Neural progenitor cell (in vitro differentiated cells): ENCODE measurements around the gene RFX1. TPM values are rescaled to one million over a fixed set of nuclear protein-coding genes. Genes with fewer than 3 reads are reported as not detected.
"Not testable (repeated sequence)": the region's sequence is repeated elsewhere in the genome, so short reads cannot be mapped to it uniquely, and the experiment has no call there.

Experiments
- DNase-seq: peaks from one replicate; pipeline ENCODE4 v3.0.0-alpha.2; 2016; ENCODE audit warnings: low spot score
- H2AFZ ChIP-seq: fragments of 200-600 bp; sonication (generic); replicated peaks from 2 replicates; pipeline ENCODE4 v1.6.1; 2016; ENCODE audit warnings: antibody characterized with exemption
- H3F3A ChIP-seq: fragments of 200-600 bp; sonication (generic); 2 replicates; pipeline ENCODE4 v1.6.1; 2016; ENCODE audit warnings: antibody characterized with exemption, low read depth
- H3K27ac ChIP-seq: fragments of 200-600 bp; sonication (generic); 2 replicates; pipeline ENCODE4 v1.5.1; 2016; ENCODE audit warnings: mild to moderate bottlenecking
- H3K27me3 ChIP-seq: fragments of 200-600 bp; sonication (generic); 2 replicates; pipeline ENCODE4 v1.6.1; 2016; ENCODE audit warnings: mild to moderate bottlenecking, moderate library complexity
- H3K36me3 ChIP-seq: fragments of 200-600 bp; sonication (generic); 2 replicates; pipeline ENCODE4 v1.5.1; 2016
- H3K4me1 ChIP-seq: fragments of 200-600 bp; sonication (generic); 2 replicates; pipeline ENCODE4 v1.6.1; 2016; ENCODE audit warnings: mixed run types
- H3K4me2 ChIP-seq: fragments of 200-600 bp; sonication (generic); 2 replicates; pipeline ENCODE4 v1.6.1; 2016
- H3K4me3 ChIP-seq: fragments of 200-600 bp; sonication (generic); 2 replicates; pipeline ENCODE4 v1.5.1; 2016
- H3K79me2 ChIP-seq: fragments of 200-600 bp; sonication (generic); 2 replicates; pipeline ENCODE4 v1.6.1; 2016; ENCODE audit warnings: low read depth
- H3K9ac ChIP-seq: fragments of 200-600 bp; sonication (generic); 2 replicates; pipeline ENCODE4 v1.6.1; 2016
- H3K9me3 ChIP-seq: fragments of 200-600 bp; sonication (generic); 2 replicates; pipeline ENCODE4 v1.5.1; 2016; ENCODE audit warnings: low read depth
- H4K20me1 ChIP-seq: fragments of 200-600 bp; sonication (generic); 2 replicates; pipeline ENCODE4 v1.6.1; 2016; ENCODE audit warnings: low read depth
- H3K27ac Mint-ChIP-seq: 3 replicates; pipeline ENCODE4 v1.8.0; 2021; ENCODE audit warnings: mixed read lengths
- H3K27me3 Mint-ChIP-seq: 2 replicates; pipeline ENCODE4 v1.8.0; 2022; ENCODE audit warnings: low read depth, mild to moderate bottlenecking, inconsistent platforms, moderate library complexity, mixed read lengths; ENCODE audit not compliant: insufficient read depth
- H3K36me3 Mint-ChIP-seq: 3 replicates; pipeline ENCODE4 v1.8.0; 2021; ENCODE audit warnings: mixed read lengths
- H3K4me1 Mint-ChIP-seq: 3 replicates; pipeline ENCODE4 v1.8.0; 2021; ENCODE audit warnings: mixed read lengths
- H3K4me3 Mint-ChIP-seq: 3 replicates; pipeline ENCODE4 v1.8.0; 2021; ENCODE audit warnings: mild to moderate bottlenecking, moderate library complexity, mixed read lengths
- H3K9me3 Mint-ChIP-seq: 3 replicates; pipeline ENCODE4 v1.8.0; 2020; ENCODE audit warnings: mixed read lengths
- EZH2 ChIP-seq: fragments of 200-600 bp; sonication (generic); IDR thresholded peaks from 2 replicates; pipeline ENCODE4 v1.6.1; 2017; ENCODE audit warnings: antibody characterized with exemption, mild to moderate bottlenecking, moderate library complexity
- EZH2phosphoT487 ChIP-seq: fragments of 200-600 bp; sonication (generic); IDR thresholded peaks from 2 replicates; pipeline ENCODE4 v1.6.1; 2017; ENCODE audit warnings: antibody characterized with exemption
- total RNA-seq: library from RNA; depleted of rRNA; stranded (reverse); fragments of >200 nt; gene quantifications from 2 replicates; pipeline ENCODE4 v1.2.3, GENCODE V29; 2015; ENCODE audit warnings: low replicate concordance
- TF ChIP-seq, protein P1 (sequence below): fragments of 200-600 bp; sonication (generic); IDR thresholded peaks from 2 replicates; pipeline ENCODE4 v1.5.1; 2017; ENCODE audit warnings: antibody characterized with exemption, mild to moderate bottlenecking

RFX1 gene
- total RNA-seq, 1 donor from 2014 or later = 1.0 TPM

DNA sequence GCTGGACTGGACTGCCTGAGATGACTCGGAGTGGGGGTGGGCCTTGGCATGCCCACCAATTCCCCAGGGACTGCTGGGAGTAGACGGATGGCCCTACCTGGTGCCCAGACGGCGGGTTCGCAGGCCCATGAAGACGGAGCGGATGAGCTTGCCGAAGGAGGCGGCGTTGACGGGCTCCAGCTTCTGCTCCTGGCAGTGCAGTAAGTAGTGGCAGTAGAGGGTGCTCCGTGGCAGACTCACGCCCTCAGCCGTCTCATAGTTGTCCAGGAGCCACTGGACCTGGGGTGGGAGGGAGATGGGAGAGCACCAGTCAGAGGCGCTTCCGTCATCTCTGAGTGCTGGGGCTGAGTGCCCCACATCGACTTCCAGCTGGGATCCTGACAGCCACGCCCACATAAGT, 36.2 kb downstream of the RFX1 start:
- Mint-ChIP-seq H3K9me3 (no peaks in the 10 kb centered on the region), H3K27ac (no peak overlapping the region), H3K27me3 (peaks cover 4% of the 10 kb centered on the region), H3K4me3 (no peak overlapping the region), H3K36me3 (peaks cover 15% of the 10 kb centered on the region), H3K4me1 (peaks cover 8% of the 10 kb centered on the region)
- Histone ChIP-seq H4K20me1 (peaks cover 2% of the 10 kb centered on the region), H3K4me1 (peaks cover 4% of the 10 kb centered on the region), H3F3A (peaks cover 5% of the 10 kb centered on the region), H3K36me3 (no peaks in the 10 kb centered on the region), H3K79me2 (no peaks in the 10 kb centered on the region), H3K27ac (no peak overlapping the region), H3K9me3 (no peaks in the 10 kb centered on the region), H3K27me3 (no peaks in the 10 kb centered on the region), H2AFZ (no peak overlapping the region), H3K4me2 (no peak overlapping the region), H3K4me3 (no peak overlapping the region), H3K9ac (no peak overlapping the region)
- DNase-seq = no peak
- no peak for TF ChIP-seq EZH2
- TF ChIP-seq EZH2phosphoT487 = no peak
- TF ChIP-seq, protein P1, sequence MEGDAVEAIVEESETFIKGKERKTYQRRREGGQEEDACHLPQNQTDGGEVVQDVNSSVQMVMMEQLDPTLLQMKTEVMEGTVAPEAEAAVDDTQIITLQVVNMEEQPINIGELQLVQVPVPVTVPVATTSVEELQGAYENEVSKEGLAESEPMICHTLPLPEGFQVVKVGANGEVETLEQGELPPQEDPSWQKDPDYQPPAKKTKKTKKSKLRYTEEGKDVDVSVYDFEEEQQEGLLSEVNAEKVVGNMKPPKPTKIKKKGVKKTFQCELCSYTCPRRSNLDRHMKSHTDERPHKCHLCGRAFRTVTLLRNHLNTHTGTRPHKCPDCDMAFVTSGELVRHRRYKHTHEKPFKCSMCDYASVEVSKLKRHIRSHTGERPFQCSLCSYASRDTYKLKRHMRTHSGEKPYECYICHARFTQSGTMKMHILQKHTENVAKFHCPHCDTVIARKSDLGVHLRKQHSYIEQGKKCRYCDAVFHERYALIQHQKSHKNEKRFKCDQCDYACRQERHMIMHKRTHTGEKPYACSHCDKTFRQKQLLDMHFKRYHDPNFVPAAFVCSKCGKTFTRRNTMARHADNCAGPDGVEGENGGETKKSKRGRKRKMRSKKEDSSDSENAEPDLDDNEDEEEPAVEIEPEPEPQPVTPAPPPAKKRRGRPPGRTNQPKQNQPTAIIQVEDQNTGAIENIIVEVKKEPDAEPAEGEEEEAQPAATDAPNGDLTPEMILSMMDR = no peak

GRCh38 chr19:13968999-13969398, 37.1 kb downstream of the RFX1 start:
- no peak for TF ChIP-seq EZH2phosphoT487
- no peak for TF ChIP-seq EZH2
- TF ChIP-seq, protein P1 = no peak
- H3K4me3 ChIP-seq = no peak overlapping the region
- H3K4me2 ChIP-seq = no peak overlapping the region
- H3K36me3 ChIP-seq = no peaks in the 10 kb centered on the region
- H3K27me3 Mint-ChIP-seq = peaks cover 4% of the 10 kb centered on the region
- H3K4me1 Mint-ChIP-seq = peaks cover 2% of the 10 kb centered on the region
- H3K27ac ChIP-seq = no peak overlapping the region
- H3K9me3 Mint-ChIP-seq = no peaks in the 10 kb centered on the region
- H2AFZ ChIP-seq = no peak overlapping the region
- H3K27me3 ChIP-seq = peaks cover 2% of the 10 kb centered on the region
- H3K4me3 Mint-ChIP-seq = no peak overlapping the region
- H3K79me2 ChIP-seq = no peaks in the 10 kb centered on the region
- H4K20me1 ChIP-seq = peaks cover 2% of the 10 kb centered on the region
- no peaks in the 10 kb centered on the region for H3K4me1 ChIP-seq
- H3K36me3 Mint-ChIP-seq = peaks cover 11% of the 10 kb centered on the region
- DNase-seq = no peak
- no peaks in the 10 kb centered on the region for H3K9me3 ChIP-seq
- H3K9ac ChIP-seq = no peak overlapping the region
- no peak overlapping the region for H3K27ac Mint-ChIP-seq
- H3F3A ChIP-seq = no peaks in the 10 kb centered on the region

DNA sequence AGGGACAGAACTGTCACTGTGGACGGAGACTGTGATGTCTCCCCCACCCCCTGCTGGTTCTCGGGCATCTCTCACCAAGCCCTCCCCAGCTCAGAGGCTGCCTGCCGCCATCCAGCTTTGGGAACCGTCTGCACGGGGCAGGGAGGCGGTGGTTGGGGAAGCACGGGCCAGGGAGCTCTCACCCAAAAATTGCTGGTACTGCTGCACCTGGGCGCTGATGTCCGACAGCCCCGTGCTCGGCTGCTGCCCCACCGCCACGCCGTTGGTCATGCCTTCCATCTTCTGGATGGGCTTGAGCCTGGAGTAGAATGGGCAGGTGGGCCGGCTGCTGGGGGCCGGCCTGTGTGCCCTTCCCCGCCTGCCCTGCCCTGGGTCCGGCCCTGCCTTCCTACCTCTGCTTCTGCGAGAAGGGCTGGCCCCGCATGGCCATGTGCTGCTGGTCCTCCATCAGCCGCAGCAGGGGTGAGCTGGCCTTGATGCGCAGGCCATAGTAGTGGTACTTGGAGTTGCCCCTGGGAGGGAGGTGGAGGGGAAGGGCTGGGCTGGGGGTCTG, 37.7 kb downstream of the RFX1 start:
- Histone ChIP-seq H3K9ac (no peak overlapping the region), H3K9me3 (no peaks in the 10 kb centered on the region), H2AFZ (no peak overlapping the region), H3K4me3 (no peak overlapping the region), H3K4me2 (no peak overlapping the region), H3K36me3 (no peaks in the 10 kb centered on the region), H3K4me1 (no peaks in the 10 kb centered on the region), H3K79me2 (no peaks in the 10 kb centered on the region), H3K27ac (no peak overlapping the region), H3K27me3 (peaks cover 8% of the 10 kb centered on the region), H3F3A (no peaks in the 10 kb centered on the region), H4K20me1 (no peaks in the 10 kb centered on the region)
- no peak for TF ChIP-seq EZH2
- TF ChIP-seq EZH2phosphoT487 = no peak
- TF ChIP-seq, protein P1 = no peak
- H3K36me3 Mint-ChIP-seq = peaks cover 10% of the 10 kb centered on the region
- peaks cover 4% of the 10 kb centered on the region for H3K27me3 Mint-ChIP-seq
- no peak overlapping the region for H3K27ac Mint-ChIP-seq
- DNase-seq = no peak
- H3K9me3 Mint-ChIP-seq = no peaks in the 10 kb centered on the region
- H3K4me1 Mint-ChIP-seq = no peaks in the 10 kb centered on the region
- H3K4me3 Mint-ChIP-seq = no peak overlapping the region

- not testable (repeated sequence) for H3K36me3 Mint-ChIP-seq, H3K9me3 Mint-ChIP-seq, H3K4me3 ChIP-seq, H3K27ac Mint-ChIP-seq, H3K36me3 ChIP-seq, H3K9me3 ChIP-seq, H3K27me3 Mint-ChIP-seq, H3K9ac ChIP-seq, H2AFZ ChIP-seq, H3K4me2 ChIP-seq, H3K4me1 ChIP-seq, DNase-seq, H3F3A ChIP-seq, H3K4me1 Mint-ChIP-seq, H4K20me1 ChIP-seq, H3K79me2 ChIP-seq, H3K27ac ChIP-seq, H3K4me3 Mint-ChIP-seq
- peaks cover 16% of the 10 kb centered on the region for H3K27me3 ChIP-seq
Observed at GRCh38 chr19:13967206-13967605, 38.9 kb downstream of the RFX1 start.
